Measurements from ENCODE around the gene CD59.

DNA sequence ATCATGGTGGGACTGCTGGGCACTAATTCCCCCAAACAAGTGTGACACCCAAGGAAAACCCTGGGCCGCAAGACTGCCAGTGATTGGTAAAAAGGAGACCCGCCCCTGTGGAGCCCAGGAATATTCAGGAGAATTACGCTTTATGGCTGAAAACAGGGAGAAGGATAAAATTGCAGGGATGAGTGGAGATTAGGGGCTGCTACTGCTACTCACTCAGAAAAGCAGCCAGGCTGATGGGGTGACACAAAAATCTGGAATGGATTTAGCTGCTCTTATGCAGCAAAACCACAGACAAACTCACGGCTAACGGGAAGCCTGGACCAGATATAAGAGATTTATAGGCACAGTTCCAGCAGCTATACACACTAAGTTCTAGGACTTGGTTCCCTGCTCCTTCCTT, 42.5 kb upstream of the CD59 start:
- TF ChIP-seq, protein P1, sequence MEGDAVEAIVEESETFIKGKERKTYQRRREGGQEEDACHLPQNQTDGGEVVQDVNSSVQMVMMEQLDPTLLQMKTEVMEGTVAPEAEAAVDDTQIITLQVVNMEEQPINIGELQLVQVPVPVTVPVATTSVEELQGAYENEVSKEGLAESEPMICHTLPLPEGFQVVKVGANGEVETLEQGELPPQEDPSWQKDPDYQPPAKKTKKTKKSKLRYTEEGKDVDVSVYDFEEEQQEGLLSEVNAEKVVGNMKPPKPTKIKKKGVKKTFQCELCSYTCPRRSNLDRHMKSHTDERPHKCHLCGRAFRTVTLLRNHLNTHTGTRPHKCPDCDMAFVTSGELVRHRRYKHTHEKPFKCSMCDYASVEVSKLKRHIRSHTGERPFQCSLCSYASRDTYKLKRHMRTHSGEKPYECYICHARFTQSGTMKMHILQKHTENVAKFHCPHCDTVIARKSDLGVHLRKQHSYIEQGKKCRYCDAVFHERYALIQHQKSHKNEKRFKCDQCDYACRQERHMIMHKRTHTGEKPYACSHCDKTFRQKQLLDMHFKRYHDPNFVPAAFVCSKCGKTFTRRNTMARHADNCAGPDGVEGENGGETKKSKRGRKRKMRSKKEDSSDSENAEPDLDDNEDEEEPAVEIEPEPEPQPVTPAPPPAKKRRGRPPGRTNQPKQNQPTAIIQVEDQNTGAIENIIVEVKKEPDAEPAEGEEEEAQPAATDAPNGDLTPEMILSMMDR (IDR thresholded peaks at IDR 0.05) = no peak
- no peak for TF ChIP-seq POLR2A (IDR thresholded peaks at IDR 0.05)
